Brain microvascular endothelial cell (primary cell): Measurements from ENCODE around the gene SMG6.

Experiments
- DNase-seq: peaks from one replicate; pipeline ENCODE4 v3.0.0-alpha.2; 2020
- H3K27ac ChIP-seq: fragments of 250-450 bp; sonication (Bioruptor Pico); 2 replicates; pipeline ENCODE4 v1.5.1; 2020; ENCODE audit warnings: mild to moderate bottlenecking, moderate library complexity
- H3K27me3 ChIP-seq: fragments of 250-450 bp; sonication (Bioruptor Pico); replicated peaks from 2 replicates; pipeline ENCODE4 v1.5.1; 2020; ENCODE audit warnings: mild to moderate bottlenecking
- H3K36me3 ChIP-seq: fragments of 250-450 bp; sonication (Bioruptor Pico); replicated peaks from 2 replicates; pipeline ENCODE4 v1.5.1; 2020; ENCODE audit warnings: mild to moderate bottlenecking
- H3K4me3 ChIP-seq: 2 replicates; pipeline ENCODE4 v1.5.1; 2011; ENCODE audit warnings: low read depth, mild to moderate bottlenecking, control low read depth, low read length, moderate library complexity
- CTCF ChIP-seq: IDR thresholded peaks from 2 replicates; pipeline ENCODE4 v1.5.1; 2011; ENCODE audit warnings: low read depth, mild to moderate bottlenecking, moderate library complexity, low read length, control low read depth, inconsistent platforms; ENCODE audit errors: missing control alignments
- in situ Hi-C: cut with HindIII; loops from 2 replicates; pipeline ENCODE4 v1.10.0; 2017; ENCODE audit warnings: low sequenced_read_pairs, low pct_ligation_motif_present

Gene SMG6

DNA sequence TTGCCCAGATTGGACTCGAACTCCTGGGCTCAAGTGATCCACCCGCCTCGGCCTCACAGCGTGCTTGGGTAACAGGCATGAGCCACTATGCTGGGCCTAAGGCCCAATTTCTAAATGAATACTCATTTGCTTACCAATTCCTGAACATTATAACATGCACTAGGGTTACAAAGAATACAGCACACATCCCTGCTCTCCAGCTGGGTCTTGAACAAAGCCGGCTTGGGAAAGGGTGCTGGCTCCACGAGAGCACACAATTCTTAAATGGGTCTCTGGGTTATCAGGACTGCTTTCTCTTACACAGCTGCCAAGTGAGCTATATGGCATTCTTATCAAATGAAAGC is 190.3 kb downstream of the SMG6 start:
- Histone ChIP-seq H3K27me3 (no peaks in the 10 kb centered on the region), H3K36me3 (no peaks in the 10 kb centered on the region), H3K4me3 (no peak overlapping the region), H3K27ac (no peak overlapping the region)
- no peak for DNase-seq
- in situ Hi-C loops: no loop called here
- TF ChIP-seq CTCF: no peak

GRCh38 chr17:2111691-2112090 is 191.9 kb downstream of the SMG6 start:
- in situ Hi-C loops: no loop called here
- no peak overlapping the region for H3K4me3 ChIP-seq
- no peaks in the 10 kb centered on the region for H3K27me3 ChIP-seq
- H3K36me3 ChIP-seq: no peaks in the 10 kb centered on the region
- peak overlapping the region; percentile 46 for H3K27ac ChIP-seq
- peak; percentile 71 for DNase-seq
- no peak for TF ChIP-seq CTCF

GRCh38 chr17:2110436-2110835 is 193.1 kb downstream of the SMG6 start:
- in situ Hi-C loops: no loop called here
- H3K27me3 ChIP-seq: no peaks in the 10 kb centered on the region
- H3K4me3 ChIP-seq: no peak overlapping the region
- no peak for TF ChIP-seq CTCF
- no peak for DNase-seq
- no peaks in the 10 kb centered on the region for H3K36me3 ChIP-seq
- H3K27ac ChIP-seq: no peak overlapping the region

DNA sequence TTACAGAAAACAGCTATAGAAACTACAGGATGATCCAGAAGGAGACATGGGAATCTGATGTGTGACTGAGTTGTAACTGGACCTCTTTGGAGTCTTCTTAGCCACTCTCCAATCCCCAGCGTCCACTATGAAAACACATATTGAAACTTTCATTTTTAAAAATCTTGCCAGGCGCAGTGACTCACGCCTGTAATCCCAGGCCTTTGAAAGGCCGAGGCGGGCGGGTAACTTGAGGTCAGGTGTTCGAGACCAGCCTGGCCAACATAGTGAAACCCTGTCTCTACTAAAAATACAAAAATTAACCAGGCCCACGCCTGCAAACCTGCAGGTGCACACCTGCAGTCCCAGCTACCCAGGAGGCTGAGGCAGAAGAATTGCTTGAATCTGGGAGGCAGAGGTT is 195.4 kb downstream of the SMG6 start:
- Histone ChIP-seq H3K27ac (no peak overlapping the region), H3K27me3 (no peaks in the 10 kb centered on the region), H3K4me3 (no peak overlapping the region), H3K36me3 (no peaks in the 10 kb centered on the region)
- no peak for DNase-seq
- in situ Hi-C loops: no loop called here
- no peak for TF ChIP-seq CTCF

- Histone ChIP-seq H3K4me3 (no peak overlapping the region), H3K27ac (no peak overlapping the region), H3K27me3 (no peaks in the 10 kb centered on the region), H3K36me3 (no peaks in the 10 kb centered on the region)
- no peak for TF ChIP-seq CTCF
- in situ Hi-C loops: no loop called here
- DNase-seq: no peak
These were observed 196.1 kb downstream of the SMG6 start for GRCh38 chr17:2107506-2107905.

DNA sequence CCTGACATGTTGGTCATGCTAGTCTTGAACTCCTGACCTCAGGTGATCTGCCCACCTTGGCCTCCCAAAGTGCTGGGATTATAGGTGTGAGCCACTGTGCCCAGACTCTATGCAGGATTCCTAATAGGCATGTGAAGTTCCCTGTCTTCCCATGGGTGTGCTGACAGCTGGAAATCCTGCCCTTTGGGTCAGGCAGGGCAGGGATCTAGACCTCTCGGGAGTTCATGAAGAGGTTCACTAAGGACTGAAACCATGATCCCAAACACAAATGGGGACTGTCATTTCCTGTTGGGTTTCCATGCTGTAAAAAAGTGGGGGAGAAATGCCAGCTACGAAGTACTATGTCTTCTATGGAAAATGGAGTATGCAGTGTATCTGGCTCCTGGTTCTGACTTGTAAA is 196.5 kb downstream of the SMG6 start:
- Histone ChIP-seq H3K27me3 (no peaks in the 10 kb centered on the region), H3K27ac (no peak overlapping the region), H3K36me3 (no peaks in the 10 kb centered on the region), H3K4me3 (no peak overlapping the region)
- no peak for TF ChIP-seq CTCF
- DNase-seq: no peak
- in situ Hi-C loops: no loop called here
